ENCODE data around the gene NLGN1. TPM values are rescaled to one million over a fixed set of nuclear protein-coding genes. Genes with fewer than 3 reads are reported as not detected.

NLGN1 gene
- total and polyA plus RNA-seq, 2 of the 8 experiments (the other 6 are each of a cell fraction or from before 2014, with no cell fraction given): 7.8 to 14.8 TPM

GRCh38 chr3:173548261-173548660 is 150.7 kb downstream of the NLGN1 start (continued):
- TF ChIP-seq CHD7 (IDR thresholded peaks at IDR 0.05; ENCODE audit: insufficient replicate concordance, low read length): no peak
- no peak for TF ChIP-seq NRF1 (IDR thresholded peaks at IDR 0.05; ENCODE audit: low read depth, low read length)
- no peak for TF ChIP-seq BRCA1 (IDR thresholded peaks at IDR 0.05; ENCODE audit: low read depth, low read length)
- no peak for TF ChIP-seq NANOG (IDR thresholded peaks at IDR 0.05; ENCODE audit: insufficient read depth, low read depth, low read length, poor library complexity, severe bottlenecking)
- TF ChIP-seq TAF1 (IDR thresholded peaks at IDR 0.05; ENCODE audit: low read depth, low read length): no peak
- no peak for TF ChIP-seq RNF2 (IDR thresholded peaks at IDR 0.05; ENCODE audit: borderline replicate concordance, low read depth, low read length, missing control alignments, poor library complexity, severe bottlenecking)
